ENCODE measurements around the gene IGFBPL1. TPM values are rescaled to one million over a fixed set of nuclear protein-coding genes. Genes with fewer than 3 reads are reported as not detected.

Gene IGFBPL1
- polyA plus RNA-seq, 1 donor (not counting 4 experiments of a cell fraction or from before 2014, with no cell fraction given) = not detected

- H3K27ac ChIP-seq (ENCODE audit: control insufficient read depth, insufficient read depth, low read length) = no peak overlapping the region
- no peak for FAIRE-seq
These were observed 42.1 kb downstream of the IGFBPL1 start for GRCh38 chr9:38382141-38382540.

GRCh38 chr9:38380872-38381534 is 43.3 kb downstream of the IGFBPL1 start:
- Histone ChIP-seq H3K9me3 (ENCODE audit: control insufficient read depth, low read depth, low read length) (no peaks in the 10 kb centered on the region), H3K27ac (ENCODE audit: control insufficient read depth, insufficient read depth, low read length) (no peak overlapping the region), H3K9me1 (ENCODE audit: control insufficient read depth, extremely low read depth, insufficient read depth, low read length) (no peaks in the 10 kb centered on the region), H3K27me3 (ENCODE audit: control insufficient read depth, extremely low read depth, insufficient read depth, low read length) (no peaks in the 10 kb centered on the region), H3K79me2 (ENCODE audit: control insufficient read depth, insufficient read depth, low read length) (no peaks in the 10 kb centered on the region), H3K9ac (ENCODE audit: control insufficient read depth, extremely low read depth, insufficient read depth, low read length) (no peak overlapping the region), H3K36me3 (ENCODE audit: control insufficient read depth in 2 of 2, extremely low read depth in 1 of 2, insufficient read depth in 2 of 2, low read length in 2 of 2) (no peaks in the 10 kb centered on the region), H3K4me2 (ENCODE audit: control insufficient read depth, extremely low read depth, insufficient read depth, low read depth, low read length) (no peak overlapping the region), H4K20me1 (ENCODE audit: control insufficient read depth, extremely low read depth, insufficient read depth, low read length) (no peaks in the 10 kb centered on the region), H3K4me3 (ENCODE audit: control insufficient read depth in 2 of 3, extremely low read depth in 1 of 3, insufficient read depth in 2 of 3, low read depth in 1 of 3, low read length in 3 of 3) (no peak overlapping the region), H2AFZ (ENCODE audit: control insufficient read depth, low read length) (no peak overlapping the region), H3K4me1 (ENCODE audit: control insufficient read depth, extremely low read depth, insufficient read depth, low read length) (no peaks in the 10 kb centered on the region)
- no peak for FAIRE-seq
- dilution Hi-C loops (cut with MboI; ENCODE audit: extremely low pct_ligation_motif_present, low sequenced_read_pairs) = no loop called here
- no peak for DNase-seq (ENCODE audit: low read depth, low spot score)
- TF ChIP-seq CTCF (optimal IDR thresholded peaks at IDR 0.05 in 1 of 3, IDR thresholded peaks at IDR 0.05 in 1 of 3, conservative IDR thresholded peaks at IDR 0.05 in 1 of 3; ENCODE audit: extremely low read depth in 1 of 3, insufficient read depth in 2 of 3, low read length in 3 of 3) = no peak
- no peak for TF ChIP-seq EZH2 (IDR thresholded peaks at IDR 0.05; ENCODE audit: low read length)

More at GRCh38 chr9:38382141-38382540, 42.1 kb downstream of the IGFBPL1 start:
- no peaks in the 10 kb centered on the region for H3K27me3 ChIP-seq (ENCODE audit: control insufficient read depth, extremely low read depth, insufficient read depth, low read length)
- H2AFZ ChIP-seq (ENCODE audit: control insufficient read depth, low read length) = no peak overlapping the region
- H3K36me3 ChIP-seq (ENCODE audit: control insufficient read depth in 2 of 2, extremely low read depth in 1 of 2, insufficient read depth in 2 of 2, low read length in 2 of 2) = no peaks in the 10 kb centered on the region
- no peaks in the 10 kb centered on the region for H3K9me1 ChIP-seq (ENCODE audit: control insufficient read depth, extremely low read depth, insufficient read depth, low read length)
- no peak overlapping the region for H3K9ac ChIP-seq (ENCODE audit: control insufficient read depth, extremely low read depth, insufficient read depth, low read length)
- no peak overlapping the region for H3K4me2 ChIP-seq (ENCODE audit: control insufficient read depth, extremely low read depth, insufficient read depth, low read depth, low read length)
- H4K20me1 ChIP-seq (ENCODE audit: control insufficient read depth, extremely low read depth, insufficient read depth, low read length) = no peaks in the 10 kb centered on the region
- no peaks in the 10 kb centered on the region for H3K9me3 ChIP-seq (ENCODE audit: control insufficient read depth, low read depth, low read length)
- TF ChIP-seq CTCF (optimal IDR thresholded peaks at IDR 0.05 in 1 of 3, IDR thresholded peaks at IDR 0.05 in 1 of 3, conservative IDR thresholded peaks at IDR 0.05 in 1 of 3; ENCODE audit: extremely low read depth in 1 of 3, insufficient read depth in 2 of 3, low read length in 3 of 3) (no peak), EZH2 (IDR thresholded peaks at IDR 0.05; ENCODE audit: low read length) (no peak)
- no peaks in the 10 kb centered on the region for H3K4me1 ChIP-seq (ENCODE audit: control insufficient read depth, extremely low read depth, insufficient read depth, low read length)
- H3K4me3 ChIP-seq (ENCODE audit: control insufficient read depth in 2 of 3, extremely low read depth in 1 of 3, insufficient read depth in 2 of 3, low read depth in 1 of 3, low read length in 3 of 3) = no peak overlapping the region
- no peaks in the 10 kb centered on the region for H3K79me2 ChIP-seq (ENCODE audit: control insufficient read depth, insufficient read depth, low read length)
- dilution Hi-C loops (cut with MboI; ENCODE audit: extremely low pct_ligation_motif_present, low sequenced_read_pairs) = no loop called here
- no peak for DNase-seq (ENCODE audit: low read depth, low spot score)

Data from keratinocyte (primary cell).